OCI-LY1 (cell line): ENCODE data around the gene RHAG.

ENCODE experiments used
- H2AFZ ChIP-seq: fragments of 200-600 bp; sonication (generic), shearing (Covaris generic); 2 replicates; pipeline ENCODE4 v1.6.0; 2014; ENCODE audit warnings: antibody characterized with exemption, mild to moderate bottlenecking, low read length
- H3F3A ChIP-seq: fragments of 200-600 bp; sonication (generic), shearing (Covaris generic); 2 replicates; pipeline ENCODE4 v1.6.0; 2014; ENCODE audit warnings: mild to moderate bottlenecking, antibody characterized with exemption, low read length, moderate library complexity; ENCODE audit not compliant: insufficient read depth
- H3K27ac ChIP-seq: fragments of 200-600 bp; sonication (generic); 2 replicates; pipeline ENCODE4 v1.5.1; 2014; ENCODE audit warnings: low read length, mixed run types, mild to moderate bottlenecking, low read depth; ENCODE audit not compliant: poor library complexity, severe bottlenecking
- H3K27me3 ChIP-seq: fragments of 200-600 bp; sonication (generic); 2 replicates; pipeline ENCODE4 v1.6.0; 2014; ENCODE audit warnings: antibody characterized with exemption, mild to moderate bottlenecking, low read length, moderate library complexity; ENCODE audit not compliant: insufficient read depth
- H3K36me3 ChIP-seq: fragments of 200-600 bp; sonication (generic); 2 replicates; pipeline ENCODE4 v1.6.1; 2014; ENCODE audit warnings: mild to moderate bottlenecking, antibody characterized with exemption, low read length, moderate library complexity, mixed read lengths; ENCODE audit not compliant: insufficient read depth
- H3K4me1 ChIP-seq: fragments of 200-600 bp; sonication (generic); 2 replicates; pipeline ENCODE4 v1.5.1; 2014; ENCODE audit warnings: mild to moderate bottlenecking, low read length, moderate library complexity; ENCODE audit not compliant: insufficient read depth, severe bottlenecking
- H3K4me2 ChIP-seq: fragments of 200-600 bp; sonication (generic), shearing (Covaris generic); 2 replicates; pipeline ENCODE4 v1.6.1; 2014; ENCODE audit warnings: low read length
- H3K4me3 ChIP-seq: fragments of 200-600 bp; sonication (generic); 2 replicates; pipeline ENCODE4 v1.5.1; 2014; ENCODE audit warnings: low read length, low read depth, mild to moderate bottlenecking, mixed read lengths; ENCODE audit not compliant: poor library complexity, severe bottlenecking
- H3K79me2 ChIP-seq: fragments of 200-600 bp; shearing (Covaris generic); 2 replicates; pipeline ENCODE4 v1.6.1; 2016; ENCODE audit warnings: mixed run types, low read length, mixed read lengths; ENCODE audit not compliant: insufficient read depth
- H3K9ac ChIP-seq: fragments of 200-600 bp; sonication (generic), shearing (Covaris generic); 2 replicates; pipeline ENCODE4 v1.6.1; 2014; ENCODE audit warnings: mild to moderate bottlenecking, low read length, mixed read lengths
- H3K9me2 ChIP-seq: fragments of 200-600 bp; sonication (generic), shearing (Covaris generic); 2 replicates; pipeline ENCODE4 v1.6.1; 2014; ENCODE audit warnings: low read depth, mild to moderate bottlenecking, low read length, mixed read lengths
- H3K9me3 ChIP-seq: fragments of 200-600 bp; shearing (Covaris generic); 2 replicates; pipeline ENCODE4 v1.6.1; 2014; ENCODE audit warnings: low read length, mixed read lengths
- H4K20me1 ChIP-seq: fragments of 200-600 bp; sonication (generic), shearing (Covaris generic); 2 replicates; pipeline ENCODE4 v1.6.0; 2016; ENCODE audit warnings: mild to moderate bottlenecking, low read length; ENCODE audit not compliant: insufficient read depth
- CTCF ChIP-seq: fragments of 200-600 bp; sonication (generic), shearing (Covaris generic); IDR thresholded peaks from 2 replicates; pipeline ENCODE4 v1.5.1; 2017; ENCODE audit warnings: mild to moderate bottlenecking, antibody characterized with exemption, low read length, moderate library complexity, mixed read lengths
- EZH2 ChIP-seq: fragments of 200-600 bp; sonication (generic), shearing (Covaris generic); IDR thresholded peaks from 2 replicates; pipeline ENCODE4 v1.8.0; 2017; ENCODE audit warnings: borderline replicate concordance, mixed run types, mild to moderate bottlenecking, antibody characterized with exemption, low read length, moderate library complexity, mixed read lengths

Gene RHAG

GRCh38 chr6:49557177-49557576, 79.5 kb downstream of the RHAG start:
- H3K9ac ChIP-seq = no peak overlapping the region
- no peaks in the 10 kb centered on the region for H3F3A ChIP-seq
- no peak overlapping the region for H2AFZ ChIP-seq
- H3K36me3 ChIP-seq = no peaks in the 10 kb centered on the region
- no peak overlapping the region for H3K27ac ChIP-seq
- TF ChIP-seq EZH2 = no peak
- no peak for TF ChIP-seq CTCF
- H4K20me1 ChIP-seq = no peaks in the 10 kb centered on the region
- H3K9me2 ChIP-seq = no peaks in the 10 kb centered on the region
- no peaks in the 10 kb centered on the region for H3K79me2 ChIP-seq
- no peaks in the 10 kb centered on the region for H3K4me1 ChIP-seq
- H3K4me2 ChIP-seq = no peak overlapping the region
- H3K9me3 ChIP-seq = no peaks in the 10 kb centered on the region
- H3K27me3 ChIP-seq = no peaks in the 10 kb centered on the region
- H3K4me3 ChIP-seq = no peak overlapping the region

GRCh38 chr6:49556429-49556837, 80.2 kb downstream of the RHAG start:
- Histone ChIP-seq H2AFZ (no peak overlapping the region), H3K27ac (no peak overlapping the region), H4K20me1 (no peaks in the 10 kb centered on the region), H3K4me3 (no peak overlapping the region), H3K79me2 (no peaks in the 10 kb centered on the region), H3K36me3 (no peaks in the 10 kb centered on the region), H3K9me3 (no peaks in the 10 kb centered on the region), H3K9me2 (no peaks in the 10 kb centered on the region), H3K4me1 (no peaks in the 10 kb centered on the region), H3K9ac (no peak overlapping the region), H3F3A (no peaks in the 10 kb centered on the region), H3K4me2 (no peak overlapping the region), H3K27me3 (no peaks in the 10 kb centered on the region)
- TF ChIP-seq CTCF (no peak), EZH2 (no peak)

GRCh38 chr6:49555951-49556350, 80.7 kb downstream of the RHAG start:
- no peaks in the 10 kb centered on the region for H4K20me1 ChIP-seq
- H3K9me2 ChIP-seq = no peaks in the 10 kb centered on the region
- no peaks in the 10 kb centered on the region for H3K27me3 ChIP-seq
- H3K4me1 ChIP-seq = no peaks in the 10 kb centered on the region
- no peaks in the 10 kb centered on the region for H3K9me3 ChIP-seq
- no peak overlapping the region for H3K9ac ChIP-seq
- H2AFZ ChIP-seq = no peak overlapping the region
- no peak overlapping the region for H3K4me2 ChIP-seq
- TF ChIP-seq EZH2 (no peak), CTCF (no peak)
- H3F3A ChIP-seq = no peaks in the 10 kb centered on the region
- H3K27ac ChIP-seq = no peak overlapping the region
- H3K4me3 ChIP-seq = no peak overlapping the region
- H3K79me2 ChIP-seq = no peaks in the 10 kb centered on the region
- no peaks in the 10 kb centered on the region for H3K36me3 ChIP-seq
